Thymus (tissue), 14 donors: Measurements from ENCODE around the gene ZCCHC12. TPM values are rescaled to one million over a fixed set of nuclear protein-coding genes. Genes with fewer than 3 reads are reported as not detected.
"Not testable (repeated sequence)": the region's sequence is repeated elsewhere in the genome, so short reads cannot be mapped to it uniquely, and the experiment has no call there.

Experiments used
- DNase-seq, 9 donors: peaks; one replicate each; pipeline ENCODE4 v3.0.0-alpha.2; 2013; ENCODE audit warnings: low spot score in 9 of 9, low read depth in 6 of 9, missing footprints in 1 of 9
- H3K27ac ChIP-seq, 2 donors: one replicate each; pipeline ENCODE4 v1.5.1; 2013; ENCODE audit warnings: control low read depth in 1 of 2, low read depth in 1 of 2, low read length in 1 of 2, mild to moderate bottlenecking in 1 of 2, moderate library complexity in 1 of 2
- H3K27me3 ChIP-seq, 2 donors: one replicate each; pipeline ENCODE4 v1.5.1; 2013; ENCODE audit warnings: low read length in 1 of 2; ENCODE audit not compliant: control insufficient read depth in 2 of 2, insufficient read depth in 1 of 2
- H3K36me3 ChIP-seq, 2 donors: one replicate each; pipeline ENCODE4 v1.5.1; 2013; ENCODE audit warnings: low read length in 1 of 2, mild to moderate bottlenecking in 1 of 2, moderate library complexity in 1 of 2; ENCODE audit not compliant: control insufficient read depth in 2 of 2, insufficient read depth in 2 of 2
- H3K4me1 ChIP-seq, 2 donors: one replicate each; pipeline ENCODE4 v1.5.1; 2013; ENCODE audit warnings: low read length in 2 of 2; ENCODE audit not compliant: control insufficient read depth in 2 of 2, insufficient read depth in 2 of 2
- H3K4me3 ChIP-seq, 2 donors: one replicate each; pipeline ENCODE4 v1.5.1; 2013; ENCODE audit warnings: low read length in 2 of 2, control low read depth in 1 of 2, mild to moderate bottlenecking in 1 of 2
- H3K9me3 ChIP-seq, 2 donors: one replicate each; pipeline ENCODE4 v1.5.1; 2013; ENCODE audit warnings: low read length in 1 of 2, mild to moderate bottlenecking in 1 of 2; ENCODE audit not compliant: control insufficient read depth in 2 of 2, insufficient read depth in 1 of 2
- WGBS: extraction: QIAGEN DNeasy Blood & Tissue Kit; methylation state at CpG from one replicate; pipeline ENCODE4 v1.1.7; 2013; 5-methylcytosine and 5-hydroxymethylcytosine counted together
- long read RNA-seq, 10 donors: transcript quantifications; one replicate each; lab custom pipeline, GENCODE V29; 2026
- polyA plus RNA-seq: library from polyadenylated mRNA; stranded (reverse); fragments of 200-250 nt; gene quantifications from one replicate; pipeline ENCODE4 v1.2.3, GENCODE V29; 2013
- total RNA-seq: library from RNA; stranded (reverse); fragments of 120-200 nt; gene quantifications from one replicate; pipeline ENCODE4 v1.2.4, GENCODE V29; 2013
- donor health status: healthy.

Gene ZCCHC12
- total RNA-seq (0.28 TPM), polyA plus RNA-seq (4.6 TPM)
- long read RNA-seq, donor 1, result 0 reads
- long read RNA-seq, donor 2, result 0 reads
- long read RNA-seq, donor 3, result 0 reads
- long read RNA-seq, donor 4, result 0 reads
- long read RNA-seq, donor 5, partial matches to known transcripts, result 0 of 1 reads
- long read RNA-seq, donor 5, other reads (novel, unspliced or antisense), result 0 of 1 reads
- long read RNA-seq, donor 6, result 0 reads
- long read RNA-seq, donor 7, result 0 reads
- long read RNA-seq, donor 8, result 0 reads
- long read RNA-seq, donor 9, partial matches to known transcripts, result 0 of 1 reads
- long read RNA-seq, donor 9, other reads (novel, unspliced or antisense), result 0 of 1 reads
- long read RNA-seq, donor 10, result 0 reads

DNA sequence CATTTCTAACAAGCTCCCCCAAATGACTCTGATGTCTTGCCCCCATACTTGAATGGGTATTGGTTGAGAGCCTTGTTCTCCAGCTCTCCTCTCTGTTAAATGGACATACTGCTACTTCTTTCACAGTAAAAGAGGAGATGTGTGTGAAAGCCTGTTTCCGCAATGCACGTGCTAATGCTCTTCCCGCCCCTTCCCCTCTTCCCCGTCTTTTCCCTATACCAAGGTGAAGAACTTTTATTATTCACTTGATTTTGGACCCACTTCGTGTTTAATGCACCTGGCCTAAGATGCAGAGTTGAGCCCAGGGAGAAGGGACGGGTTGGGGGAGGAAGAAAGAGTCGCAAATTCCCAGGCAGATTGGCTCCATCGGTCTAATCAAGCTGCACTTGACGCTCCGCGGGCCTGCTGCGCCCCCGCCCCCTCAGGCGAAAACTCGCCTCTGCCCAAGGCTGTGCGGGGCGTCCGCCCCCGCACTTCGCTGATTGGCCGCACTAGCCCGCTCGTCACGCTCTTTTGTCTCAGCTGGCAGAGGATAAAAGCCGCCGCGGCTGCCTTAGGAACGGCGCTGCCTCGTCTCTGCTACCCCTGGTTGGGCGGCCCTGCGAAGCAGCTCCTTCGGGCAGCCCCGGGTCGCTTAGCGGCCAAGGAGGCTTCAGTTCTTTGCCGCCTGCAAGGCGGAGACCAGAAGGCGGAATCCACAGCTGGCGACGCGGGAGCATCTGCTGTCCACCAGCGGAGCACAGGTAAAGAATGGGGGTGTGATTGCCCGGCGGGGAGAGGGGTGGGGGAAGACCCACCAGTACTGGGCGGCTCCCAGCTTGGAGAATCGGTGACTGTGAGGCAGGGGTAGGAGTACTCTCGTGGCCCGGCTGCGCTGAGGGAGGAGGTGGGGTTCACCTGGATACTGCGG, at the start of gene ZCCHC12:
ZCCHC12 (plus strand) TSS at position 562 of the 910 bp plus-strand sequence. CDS start 1,421 bp downstream, outside the sequence.
- 3% methylated on average over 51 of the region's 51 CpGs for WGBS
- Histone ChIP-seq H3K4me1 (peaks cover 0 to 12% of the 10 kb centered on the region in 2 donors), H3K9me3 (no peaks in the 10 kb centered on the region), H3K27ac (no peak within 1 kb of the TSS), H3K4me3 (peak within 1 kb of the TSS in 1 of 2 donors; percentile 11), H3K27me3 (peaks cover 5 to 59% of the 10 kb centered on the region in 2 donors), H3K36me3 (no peaks in the 10 kb centered on the region)
- DNase-seq, result peak in 7 of 9 donors; percentile 18 to 68 (median 40)

DNA sequence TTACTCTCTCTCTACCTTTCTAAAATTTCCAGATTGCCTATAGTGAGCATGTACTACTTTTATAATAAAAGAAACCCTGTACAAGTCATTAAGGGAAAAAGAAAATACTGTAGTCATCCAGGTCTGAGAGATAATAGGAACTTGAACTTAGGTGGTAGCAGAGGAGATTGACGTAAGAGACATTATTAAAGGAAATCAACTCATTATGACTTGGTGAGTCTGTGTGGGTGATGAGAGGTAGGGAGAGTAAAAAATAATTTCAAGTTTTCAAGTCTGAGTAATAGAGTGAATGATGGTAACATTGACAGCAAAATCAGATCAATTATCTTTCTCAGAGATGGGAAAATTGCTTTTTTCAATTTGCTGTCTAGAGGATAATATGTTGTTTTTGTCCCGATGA, 44.0 kb upstream of the ZCCHC12 start:
- WGBS, result 99% methylated on average over 2 of the region's 2 CpGs
- Histone ChIP-seq H3K27ac (no peak overlapping the region), H3K27me3 (no peaks in the 10 kb centered on the region), H3K4me1 (no peaks in the 10 kb centered on the region), H3K4me3 (no peak overlapping the region), H3K36me3 (no peaks in the 10 kb centered on the region), H3K9me3 (no peaks in the 10 kb centered on the region)
- DNase-seq, result no peak

DNA sequence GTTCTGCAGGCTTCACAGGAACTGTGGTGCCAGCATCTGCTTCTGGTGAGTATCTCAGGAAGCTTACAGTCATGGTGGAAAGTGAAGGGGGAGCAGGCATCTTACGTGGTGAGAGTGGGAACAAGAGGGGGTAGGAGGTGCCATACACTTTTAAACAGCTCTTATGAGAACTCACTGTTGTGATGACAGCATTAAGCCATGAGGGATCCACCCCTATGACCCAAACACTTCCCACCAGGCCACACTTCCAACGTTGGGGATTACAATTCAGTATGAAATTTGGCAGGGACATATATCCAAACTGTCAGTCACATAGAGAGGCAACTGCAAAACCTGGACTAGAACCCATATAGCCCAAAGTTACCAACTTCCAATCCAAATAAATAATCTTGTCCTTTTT, 43.1 kb upstream of the ZCCHC12 start:
- no peaks in the 10 kb centered on the region for H3K27me3 ChIP-seq
- H3K27ac ChIP-seq, result no peak overlapping the region
- 78% methylated on average over 2 of the region's 2 CpGs for WGBS
- no peaks in the 10 kb centered on the region for H3K36me3 ChIP-seq
- H3K4me3 ChIP-seq, result no peak overlapping the region
- DNase-seq, result no peak
- H3K4me1 ChIP-seq, result no peaks in the 10 kb centered on the region
- no peaks in the 10 kb centered on the region for H3K9me3 ChIP-seq

DNA sequence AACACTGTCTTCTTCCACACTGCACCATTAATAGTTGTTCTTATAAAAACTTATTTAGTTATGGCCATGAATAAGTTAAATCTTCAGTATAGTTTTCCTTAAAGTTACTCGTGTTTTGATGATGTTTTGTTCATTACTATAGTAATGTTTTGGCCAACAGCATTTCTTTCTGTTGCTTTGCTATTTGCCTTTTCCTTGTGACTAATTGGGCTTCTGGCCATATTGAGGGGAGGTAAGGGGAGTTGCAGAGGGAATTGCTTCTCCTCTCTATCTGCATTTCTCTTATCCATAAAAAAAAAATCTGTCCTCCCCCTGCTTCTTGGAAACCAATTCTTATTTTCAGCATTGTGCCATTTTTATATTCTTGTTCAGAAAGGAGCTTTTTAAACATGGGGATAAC, 42.7 kb upstream of the ZCCHC12 start:
- 85% methylated on average over 1 of the region's 1 CpG for WGBS
- Histone ChIP-seq H3K27me3 (no peaks in the 10 kb centered on the region), H3K27ac (no peak overlapping the region), H3K4me1 (no peaks in the 10 kb centered on the region), H3K9me3 (no peaks in the 10 kb centered on the region), H3K36me3 (no peaks in the 10 kb centered on the region), H3K4me3 (no peak overlapping the region)
- no peak for DNase-seq

DNA sequence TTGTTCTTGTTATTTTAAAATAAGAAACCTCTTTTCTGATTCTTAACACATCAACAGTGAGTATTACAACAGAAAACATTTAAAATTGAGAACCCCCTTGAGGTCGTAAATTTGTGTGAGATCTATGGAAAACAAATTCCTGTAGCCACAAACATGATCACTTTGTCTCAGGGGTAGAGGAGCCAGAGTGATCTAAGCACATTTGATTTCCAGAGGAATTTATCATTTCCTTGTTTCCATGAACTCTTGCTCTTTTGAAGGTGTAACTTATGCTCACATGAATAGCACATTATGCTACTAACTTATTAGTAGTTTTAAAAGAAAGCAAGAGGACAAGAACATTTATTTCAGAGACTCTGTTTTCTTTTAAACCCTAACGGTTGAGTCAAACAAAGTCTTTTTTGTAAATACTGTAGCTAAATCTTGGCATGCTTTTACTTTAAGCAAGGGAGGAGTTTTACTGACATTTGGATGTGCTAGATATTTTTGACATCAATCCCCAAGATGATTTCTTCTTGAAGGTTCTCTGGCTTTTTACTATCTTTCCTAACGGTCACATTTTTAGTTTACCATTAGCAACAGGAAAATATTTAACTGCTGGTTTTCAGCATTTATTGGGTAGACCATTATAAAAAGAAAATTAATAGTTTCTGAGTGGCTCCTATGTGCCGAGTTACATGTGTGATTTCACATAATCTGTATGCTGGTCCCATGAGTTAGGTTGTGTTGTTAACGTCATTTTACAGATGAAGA, 27.9 kb upstream of the ZCCHC12 start:
- 96% methylated on average over 5 of the region's 5 CpGs for WGBS
- Histone ChIP-seq H3K9me3 (no peaks in the 10 kb centered on the region), H3K27me3 (no peaks in the 10 kb centered on the region), H3K27ac (no peak overlapping the region), H3K36me3 (no peaks in the 10 kb centered on the region), H3K4me1 (no peaks in the 10 kb centered on the region), H3K4me3 (no peak overlapping the region)
- no peak for DNase-seq

DNA sequence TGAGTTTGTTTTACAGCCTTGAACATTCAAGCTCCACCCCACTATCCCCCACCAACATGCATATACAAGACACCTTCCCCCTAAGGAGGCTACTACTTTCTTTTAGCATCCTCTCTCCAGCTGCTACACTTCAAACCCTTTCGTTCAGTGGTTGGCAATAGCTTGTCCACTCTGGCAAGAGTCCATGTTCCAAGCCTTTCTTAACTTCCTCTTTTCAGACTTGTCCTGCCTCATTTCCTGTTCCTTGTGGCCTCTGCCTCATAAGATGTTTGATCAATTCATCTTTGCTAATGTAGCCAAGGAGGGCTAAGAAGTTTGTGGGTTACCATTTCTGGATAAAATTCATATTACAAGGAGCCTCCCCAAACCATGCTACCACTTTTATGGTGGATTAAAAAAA, 20.8 kb upstream of the ZCCHC12 start:
- Histone ChIP-seq H3K9me3 (no peaks in the 10 kb centered on the region), H3K27ac (no peak overlapping the region), H3K36me3 (no peaks in the 10 kb centered on the region), H3K27me3 (no peaks in the 10 kb centered on the region), H3K4me3 (no peak overlapping the region), H3K4me1 (no peaks in the 10 kb centered on the region)
- no peak for DNase-seq
- 63% methylated on average over 1 of the region's 1 CpG for WGBS

DNA sequence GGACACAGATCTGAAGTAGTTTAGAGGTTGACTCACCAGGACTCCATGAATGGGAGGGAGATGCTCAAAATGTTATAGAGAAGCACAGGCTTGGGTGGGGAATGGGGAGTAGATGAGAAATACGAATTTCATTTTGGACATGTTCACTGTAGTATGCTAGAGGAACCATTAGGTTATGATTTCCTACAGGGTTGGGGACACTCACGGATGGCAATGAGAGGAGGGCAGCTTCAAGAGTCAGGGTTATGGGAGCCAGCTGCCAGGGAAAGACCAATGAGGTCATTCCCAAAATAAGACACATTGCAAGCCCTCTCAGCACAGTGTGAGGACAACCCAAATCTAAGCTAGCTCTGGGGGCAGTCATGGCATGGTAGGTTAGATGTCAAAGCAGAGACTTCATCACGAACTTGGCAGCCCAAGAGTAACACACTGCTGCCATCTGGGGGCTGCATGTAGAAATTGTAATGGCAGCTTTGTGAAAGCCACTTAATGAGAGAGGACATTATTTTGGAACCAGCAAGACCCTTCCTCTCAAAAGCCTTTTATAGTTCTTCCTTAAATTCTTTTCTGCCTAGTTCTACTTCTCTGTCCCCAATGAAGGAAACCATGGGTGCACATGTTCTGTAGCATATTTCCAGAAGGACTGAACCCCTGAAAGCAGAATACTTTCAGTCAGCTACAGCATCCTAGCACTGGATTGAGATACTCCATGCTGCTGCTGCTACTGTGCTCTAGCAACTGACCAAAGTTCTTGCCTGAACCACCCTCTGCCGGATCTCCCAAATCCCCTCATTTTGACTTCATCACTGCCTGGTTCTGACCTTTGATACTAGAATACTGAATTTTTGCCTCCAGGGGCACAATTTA, 16.2 kb upstream of the ZCCHC12 start:
- H3K36me3 ChIP-seq, result no peaks in the 10 kb centered on the region
- H3K27me3 ChIP-seq, result no peaks in the 10 kb centered on the region
- no peaks in the 10 kb centered on the region for H3K9me3 ChIP-seq
- no peaks in the 10 kb centered on the region for H3K4me1 ChIP-seq
- 48% methylated on average over 4 of the region's 4 CpGs for WGBS
- H3K27ac ChIP-seq, result no peak overlapping the region
- DNase-seq, result peak in 5 of 9 donors; percentile 1 to 49 (median 6)
- no peak overlapping the region for H3K4me3 ChIP-seq

DNA sequence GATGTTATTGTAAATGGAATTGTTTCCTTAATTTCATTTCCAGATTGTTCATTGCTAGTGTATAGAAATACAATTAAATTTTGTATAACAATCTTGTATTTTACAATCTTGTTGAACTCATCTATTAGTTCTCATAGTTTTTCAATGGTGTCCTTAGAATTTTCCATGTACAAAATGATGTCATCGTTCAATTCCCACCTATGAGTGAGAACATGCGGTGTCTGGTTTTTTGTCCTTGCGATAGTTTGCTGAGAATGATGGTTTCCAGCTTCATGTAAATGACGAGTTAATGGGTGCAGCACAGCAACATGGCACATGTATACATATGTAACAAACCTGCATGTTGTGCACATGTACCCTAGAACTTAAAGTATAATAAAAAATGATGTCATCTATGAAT, 6.4 kb upstream of the ZCCHC12 start:
- H3K27me3 ChIP-seq, H3K4me1 ChIP-seq, DNase-seq, H3K27ac ChIP-seq, H3K36me3 ChIP-seq, H3K9me3 ChIP-seq, H3K4me3 ChIP-seq: not testable (repeated sequence)
- WGBS, result 95% methylated on average over 4 of the region's 4 CpGs
